ENCODE results near the gene MUCL3. TPM values are rescaled to one million over a fixed set of nuclear protein-coding genes. Genes with fewer than 3 reads are reported as not detected.

The MUCL3 gene
- total RNA-seq, 3 donors from 2014 or later: not detected

- Histone ChIP-seq H3K36me3 (no peaks in the 10 kb centered on the region), H3K27me3 (no peaks in the 10 kb centered on the region), H3K9me3 (no peaks in the 10 kb centered on the region), H3K27ac (no peak overlapping the region), H3K4me3 (no peak overlapping the region), H3K4me1 (no peaks in the 10 kb centered on the region)
- no peak for DNase-seq (ENCODE audit: low spot score in 2 of 2)
- intact Hi-C loops (cut with DNase I; ENCODE audit: low total_unique reads): no loop called here
- no peak for TF ChIP-seq POLR2A (IDR thresholded peaks at IDR 0.05)
- TF ChIP-seq CTCF (IDR thresholded peaks at IDR 0.05): no peak
- no peak for TF ChIP-seq POLR2AphosphoS5 (IDR thresholded peaks at IDR 0.05)
These were observed 44.7 kb downstream of the MUCL3 start for GRCh38 chr6:30985490-30985889.

DNA sequence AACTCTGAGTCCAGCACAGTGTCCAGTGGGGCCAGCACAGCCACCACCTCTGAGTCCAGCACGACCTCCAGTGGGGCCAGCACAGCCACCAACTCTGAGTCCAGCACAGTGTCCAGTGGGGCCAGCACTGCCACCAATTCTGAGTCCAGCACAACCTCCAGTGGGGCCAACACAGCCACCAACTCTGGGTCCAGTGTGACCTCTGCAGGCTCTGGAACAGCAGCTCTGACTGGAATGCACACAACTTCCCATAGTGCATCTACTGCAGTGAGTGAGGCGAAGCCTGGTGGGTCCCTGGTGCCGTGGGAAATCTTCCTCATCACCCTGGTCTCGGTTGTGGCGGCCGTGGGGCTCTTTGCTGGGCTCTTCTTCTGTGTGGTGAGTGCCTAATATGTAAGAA lies 46.5 kb downstream of the MUCL3 start:
- Histone ChIP-seq H3K36me3 (no peaks in the 10 kb centered on the region), H3K27ac (no peak overlapping the region), H3K4me1 (no peaks in the 10 kb centered on the region), H3K27me3 (no peaks in the 10 kb centered on the region), H3K4me3 (no peak overlapping the region), H3K9me3 (no peaks in the 10 kb centered on the region)
- TF ChIP-seq POLR2AphosphoS5 (IDR thresholded peaks at IDR 0.05) (no peak), CTCF (IDR thresholded peaks at IDR 0.05) (no peak), POLR2A (IDR thresholded peaks at IDR 0.05) (no peak)
- intact Hi-C loops (cut with DNase I; ENCODE audit: low total_unique reads): no loop called here
- no peak for DNase-seq (ENCODE audit: low spot score in 2 of 2)

DNA sequence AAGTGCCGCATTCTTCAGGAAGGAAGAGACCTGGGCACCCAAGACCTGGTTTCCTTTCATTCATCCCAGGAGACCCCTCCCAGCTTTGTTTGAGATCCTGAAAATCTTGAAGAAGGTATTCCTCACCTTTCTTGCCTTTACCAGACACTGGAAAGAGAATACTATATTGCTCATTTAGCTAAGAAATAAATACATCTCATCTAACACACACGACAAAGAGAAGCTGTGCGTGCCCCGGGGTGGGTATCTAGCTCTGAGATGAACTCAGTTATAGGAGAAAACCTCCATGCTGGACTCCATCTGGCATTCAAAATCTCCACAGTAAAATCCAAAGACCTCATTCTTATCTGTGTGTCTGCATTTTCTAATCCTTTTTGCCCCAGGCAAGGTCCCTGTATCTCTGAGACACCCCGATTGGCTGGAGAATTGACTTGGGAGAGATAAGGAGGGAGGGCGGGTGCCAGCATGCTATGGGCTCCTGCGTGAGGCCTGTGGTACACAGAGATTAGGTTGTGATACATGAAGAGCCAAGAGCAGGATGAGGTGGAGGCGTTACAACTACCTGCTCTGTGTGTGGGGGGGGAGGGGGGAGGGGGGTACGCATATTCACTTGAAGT lies 47.5 kb downstream of the MUCL3 start:
- no peak overlapping the region for H3K4me3 ChIP-seq
- TF ChIP-seq POLR2A (IDR thresholded peaks at IDR 0.05) (no peak), CTCF (IDR thresholded peaks at IDR 0.05) (no peak), POLR2AphosphoS5 (IDR thresholded peaks at IDR 0.05) (no peak)
- H3K4me1 ChIP-seq: no peaks in the 10 kb centered on the region
- no peaks in the 10 kb centered on the region for H3K9me3 ChIP-seq
- H3K36me3 ChIP-seq: no peaks in the 10 kb centered on the region
- intact Hi-C loops (cut with DNase I; ENCODE audit: low total_unique reads): no loop called here
- no peaks in the 10 kb centered on the region for H3K27me3 ChIP-seq
- no peak for DNase-seq (ENCODE audit: low spot score in 2 of 2)
- no peak overlapping the region for H3K27ac ChIP-seq

DNA sequence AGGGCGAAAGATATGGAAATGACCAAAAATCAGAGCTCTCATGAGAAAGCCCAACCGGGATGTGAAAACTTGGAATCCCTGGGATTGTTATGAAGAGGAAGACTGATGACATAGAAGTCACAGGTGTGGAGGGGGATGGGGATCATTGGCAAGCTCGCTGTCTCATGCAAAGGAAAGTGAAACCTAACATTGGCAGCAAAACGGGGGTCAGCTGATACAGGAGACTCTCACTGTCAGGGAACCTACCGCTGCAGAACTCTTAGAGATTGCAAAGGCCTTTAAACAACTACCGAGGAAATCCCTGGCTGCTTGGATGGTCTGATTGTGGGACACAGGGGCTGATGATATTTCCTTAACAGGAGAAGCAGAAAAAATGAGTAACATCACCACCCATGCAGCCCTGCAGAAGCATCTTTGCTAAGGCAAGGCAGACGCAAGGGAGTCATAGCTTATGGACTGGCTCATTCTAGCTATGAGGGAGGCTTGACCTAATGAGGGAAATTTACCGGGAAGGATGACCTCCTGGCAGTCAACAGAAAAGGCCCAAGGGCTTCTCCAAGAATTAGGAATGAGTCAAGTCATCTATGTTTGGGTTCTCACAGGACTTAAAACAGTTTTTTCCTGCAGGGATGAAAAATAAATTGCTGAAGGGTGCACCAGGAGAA lies 49.8 kb downstream of the MUCL3 start:
- H3K4me1 ChIP-seq: no peaks in the 10 kb centered on the region
- no peak for DNase-seq (ENCODE audit: low spot score in 2 of 2)
- no peak overlapping the region for H3K4me3 ChIP-seq
- TF ChIP-seq CTCF (IDR thresholded peaks at IDR 0.05): no peak
- no peak for TF ChIP-seq POLR2AphosphoS5 (IDR thresholded peaks at IDR 0.05)
- TF ChIP-seq POLR2A (IDR thresholded peaks at IDR 0.05): no peak
- intact Hi-C loops (cut with DNase I; ENCODE audit: low total_unique reads): no loop called here
- H3K27ac ChIP-seq: no peak overlapping the region
- no peaks in the 10 kb centered on the region for H3K36me3 ChIP-seq
- no peaks in the 10 kb centered on the region for H3K9me3 ChIP-seq
- no peaks in the 10 kb centered on the region for H3K27me3 ChIP-seq

GRCh38 chr6:30991891-30992290 lies 51.1 kb downstream of the MUCL3 start:
- Histone ChIP-seq H3K9me3 (no peaks in the 10 kb centered on the region), H3K27me3 (no peaks in the 10 kb centered on the region), H3K4me3 (no peak overlapping the region), H3K27ac (no peak overlapping the region), H3K36me3 (no peaks in the 10 kb centered on the region), H3K4me1 (no peaks in the 10 kb centered on the region)
- DNase-seq (ENCODE audit: low spot score in 2 of 2): no peak
- TF ChIP-seq POLR2A (IDR thresholded peaks at IDR 0.05) (no peak), POLR2AphosphoS5 (IDR thresholded peaks at IDR 0.05) (no peak), CTCF (IDR thresholded peaks at IDR 0.05) (no peak)
- intact Hi-C loops (cut with DNase I; ENCODE audit: low total_unique reads): no loop called here

Data from breast epithelium (tissue), 4 donors.